ENCODE results near the gene CELSR1.

Gene CELSR1

GRCh38 chr22:46551996-46552395, 14.6 kb upstream of the CELSR1 start:
- no peak for DNase-seq

DNA sequence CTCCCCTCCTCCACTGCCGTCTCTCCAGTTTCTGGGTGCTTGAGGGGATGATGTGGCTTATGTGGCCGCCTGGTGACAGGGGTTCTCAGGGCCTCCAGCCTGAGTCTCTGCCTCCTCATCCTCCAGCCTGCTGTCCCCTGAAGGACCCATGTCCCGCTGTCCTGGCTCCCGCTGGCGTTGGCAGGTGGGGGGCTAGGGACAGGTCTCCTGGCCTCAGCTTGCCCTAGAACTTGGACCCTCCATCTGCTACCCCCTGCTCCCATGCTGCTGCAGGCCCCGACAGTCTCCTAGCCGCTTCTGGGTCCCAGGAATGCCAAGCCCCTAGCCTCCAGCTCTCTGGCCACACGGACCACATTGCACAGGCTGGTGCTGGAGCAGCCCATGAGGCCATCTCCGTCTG, 13.9 kb upstream of the CELSR1 start:
- DNase-seq, result no peak

- DNase-seq, result no peak
Observed at GRCh38 chr22:46549971-46550641, 12.7 kb upstream of the CELSR1 start.

DNA sequence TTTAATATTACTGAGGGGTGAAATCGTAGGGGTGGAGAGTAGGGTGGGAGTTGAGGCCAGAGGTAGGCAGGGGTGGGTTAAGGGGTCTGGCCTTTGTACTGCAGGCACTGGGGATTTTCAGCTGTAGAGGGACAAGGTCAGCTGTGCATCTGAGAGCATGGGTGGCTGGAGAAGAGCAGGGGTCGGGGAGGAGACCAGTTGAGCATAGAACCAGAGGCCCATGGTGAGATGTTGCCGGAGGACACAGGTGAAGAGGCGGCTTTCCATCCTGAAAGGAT, 12.1 kb upstream of the CELSR1 start:
- no peak for DNase-seq

- DNase-seq, result no peak
Observed at GRCh38 chr22:46547883-46548244, 10.4 kb upstream of the CELSR1 start.

GRCh38 chr22:46547179-46547882, 9.9 kb upstream of the CELSR1 start:
- no peak for DNase-seq

DNA sequence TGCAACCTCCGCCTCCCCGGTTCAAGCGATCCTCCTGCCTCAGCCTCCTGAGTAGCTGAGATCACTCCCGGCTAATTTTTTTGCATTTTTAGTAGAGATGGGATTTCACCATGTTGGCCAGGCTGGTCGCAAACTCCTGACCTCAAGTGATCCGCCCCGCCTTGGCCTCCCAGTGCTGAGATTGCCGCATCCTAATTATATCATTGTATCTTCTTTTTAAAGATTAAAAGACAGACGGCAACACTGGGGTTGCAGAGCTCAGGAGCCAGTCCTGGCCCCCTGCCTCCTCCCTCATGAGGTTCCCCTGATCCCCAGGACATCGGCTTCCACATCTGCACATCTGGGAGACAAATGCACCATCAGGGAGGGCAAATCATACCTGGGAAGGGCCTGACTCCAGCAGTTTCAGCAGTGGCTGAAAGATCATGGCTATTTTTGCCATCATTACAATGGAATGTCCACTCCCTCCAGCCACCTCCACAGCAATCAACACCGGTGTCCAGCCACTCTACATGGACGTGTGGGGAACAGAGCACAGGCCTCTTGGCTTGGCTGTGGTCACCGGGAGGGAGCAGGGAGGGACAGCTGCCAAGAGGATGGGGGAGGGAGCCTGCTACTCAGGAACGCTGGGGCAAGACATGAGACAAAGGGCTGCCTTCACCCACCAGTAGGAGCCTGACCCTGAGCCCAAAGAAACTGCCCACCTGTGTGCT, 9.2 kb upstream of the CELSR1 start:
- DNase-seq, result no peak

DNA sequence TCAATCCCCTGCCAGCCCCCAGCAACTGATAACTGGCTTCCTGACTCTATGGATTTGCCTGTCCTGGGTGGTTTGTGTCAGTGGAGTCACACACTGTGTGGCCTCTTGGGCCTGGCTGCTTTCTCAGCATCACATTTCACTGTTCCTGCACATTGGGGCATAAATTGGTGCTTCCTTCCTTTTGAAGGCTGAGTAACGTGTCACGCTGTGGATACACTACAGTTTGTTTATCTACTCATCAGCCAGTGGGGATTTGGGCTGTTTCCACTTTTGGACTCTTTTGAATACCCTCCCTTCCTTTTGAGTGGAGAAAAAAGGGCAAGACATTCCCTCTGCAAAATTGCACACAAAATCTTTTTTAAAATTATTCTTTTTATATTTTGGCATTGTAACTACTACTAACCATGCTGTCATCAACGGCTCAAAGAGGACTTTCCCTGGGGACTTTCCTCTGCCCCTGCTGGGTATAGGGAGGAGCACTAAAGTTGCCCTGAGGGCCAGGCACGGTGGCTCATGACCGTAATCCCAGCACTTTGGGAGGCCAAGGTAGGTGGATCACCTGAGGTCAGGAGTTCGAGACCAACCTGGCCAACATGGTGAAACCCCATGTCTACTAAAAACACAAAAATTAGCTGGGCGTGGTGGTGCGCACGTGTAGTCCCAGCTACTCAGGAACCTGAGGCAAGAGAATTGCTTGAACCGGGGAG, 7.8 kb upstream of the CELSR1 start:
- no peak for DNase-seq

- DNase-seq, result peak; percentile 53
Observed at GRCh38 chr22:46542011-46542985, 4.9 kb upstream of the CELSR1 start.

DNA sequence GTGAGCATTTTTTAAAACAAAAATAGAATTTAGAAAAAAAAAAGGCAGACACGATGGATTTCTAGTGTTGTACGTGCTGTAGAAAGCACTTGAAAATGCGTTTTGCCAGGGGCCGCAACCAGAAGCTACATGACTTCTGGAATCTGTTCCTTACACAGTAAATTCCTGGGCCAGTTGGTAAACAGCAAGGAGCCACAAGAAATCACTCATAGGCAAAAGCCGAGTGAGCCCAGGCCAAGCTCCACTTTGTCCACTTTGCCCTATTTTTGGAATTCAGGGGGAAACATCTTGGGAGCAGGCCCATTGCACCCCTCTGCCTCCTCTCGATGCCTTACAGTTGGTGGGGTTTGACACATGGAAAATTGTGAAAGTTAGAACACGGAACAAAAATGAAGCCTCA, 4.1 kb upstream of the CELSR1 start:
- no peak for DNase-seq

DNA sequence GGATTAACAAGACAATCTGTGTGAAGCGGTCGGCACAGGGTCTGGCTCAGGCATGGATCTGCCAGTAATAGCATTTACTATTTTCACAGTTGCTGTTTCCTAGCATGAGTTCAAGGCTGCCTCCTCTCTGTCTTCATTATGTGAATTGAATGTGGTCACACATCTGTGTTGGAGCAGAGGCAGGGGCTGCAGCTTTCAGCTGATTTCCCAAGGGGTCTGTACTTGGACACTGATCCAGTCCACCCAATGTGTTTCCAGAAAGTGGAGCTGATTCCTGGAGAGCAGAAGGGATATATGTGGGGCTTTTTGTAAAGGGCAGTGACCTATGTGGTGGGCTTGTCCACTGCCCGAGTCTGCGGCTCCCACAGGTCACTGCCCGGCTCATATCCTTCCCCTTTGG, 3.5 kb upstream of the CELSR1 start:
- DNase-seq, result no peak

DNA sequence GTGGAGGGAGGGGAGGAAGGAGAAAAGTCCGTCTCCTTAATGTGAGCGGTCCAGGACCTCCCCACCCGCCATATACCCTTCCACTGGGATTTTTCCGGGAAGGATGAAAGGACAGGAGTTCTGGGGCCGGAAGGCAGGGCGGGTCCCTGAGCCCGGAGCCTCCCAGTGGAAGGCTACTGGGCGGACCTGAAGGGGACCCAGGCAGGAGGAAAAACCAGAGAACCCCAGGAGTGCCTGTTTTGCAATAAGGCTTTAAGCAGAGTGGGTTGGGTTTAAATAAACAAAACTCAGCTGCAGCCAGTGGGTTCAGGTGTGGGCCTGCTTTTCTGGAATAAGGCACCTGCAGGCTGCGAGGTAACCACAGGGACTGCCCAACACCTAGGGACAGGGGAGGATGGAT, 1.7 kb upstream of the CELSR1 start:
- no peak for DNase-seq

DNA sequence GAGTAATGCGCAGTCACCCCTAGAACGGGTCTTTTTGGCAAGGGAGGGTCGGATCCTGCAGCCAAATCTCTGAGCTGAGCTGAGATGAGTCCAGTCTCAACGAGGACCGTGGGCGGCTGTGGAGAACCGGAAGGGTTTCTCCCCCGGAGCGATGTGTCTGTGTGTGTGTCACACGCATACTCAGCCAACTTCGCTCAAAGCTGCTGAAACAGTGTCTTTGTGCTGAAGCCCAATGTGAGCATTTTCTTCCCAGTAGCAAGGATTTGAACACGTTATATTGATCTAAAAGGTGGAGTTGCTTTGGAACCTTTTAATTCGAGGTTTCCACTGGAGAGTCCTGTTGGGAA, 1.4 kb upstream of the CELSR1 start:
- no peak for DNase-seq

DNA sequence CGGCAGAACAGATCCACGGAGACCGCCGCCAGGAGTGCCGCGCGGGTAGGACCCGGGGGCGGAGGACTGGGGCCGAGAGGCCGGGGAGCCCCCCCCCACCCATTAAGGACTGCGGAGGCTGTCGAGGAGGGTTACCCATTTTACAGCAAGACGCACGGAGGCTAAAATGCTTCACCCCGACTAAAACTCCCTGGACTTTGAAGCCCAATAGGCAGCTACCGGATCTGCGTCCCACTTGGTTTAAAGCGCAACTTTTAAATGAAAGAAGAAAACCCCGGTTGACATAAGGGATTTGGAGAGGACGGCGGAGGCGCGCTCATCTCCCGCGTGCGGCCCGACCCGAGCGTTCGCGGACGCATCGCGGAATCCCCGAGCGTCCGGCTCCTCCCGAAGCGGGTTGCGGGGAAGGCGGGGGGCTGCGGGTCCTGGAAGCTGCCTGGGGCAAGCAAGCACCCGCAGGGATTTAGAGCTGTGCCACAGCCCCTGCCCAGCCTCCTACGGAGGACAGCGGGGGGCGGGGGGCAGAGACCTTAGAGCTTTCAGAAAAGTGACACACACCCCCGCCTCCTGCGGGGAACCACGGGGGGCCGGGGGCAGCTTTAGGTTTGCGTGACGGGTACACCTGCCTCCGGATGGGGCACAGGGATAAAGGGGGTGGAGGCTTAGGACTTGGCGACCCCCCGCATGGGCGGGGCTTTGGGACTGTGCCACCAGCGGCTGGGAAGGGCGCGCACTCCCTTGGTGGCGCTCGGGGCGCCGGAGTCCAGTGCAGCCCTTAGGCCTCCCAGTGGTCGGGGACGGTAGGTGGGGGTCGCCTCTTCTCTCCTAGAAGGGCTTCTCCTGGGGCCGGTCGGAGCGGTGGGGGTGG, 760 bp upstream of the CELSR1 start:
- no peak for DNase-seq

GRCh38 chr22:46536537-46537224, 739 bp downstream of the CELSR1 start:
- DNase-seq, result no peak

- DNase-seq, result no peak
Observed at GRCh38 chr22:46535876-46536536, 1.4 kb downstream of the CELSR1 start.

DNA sequence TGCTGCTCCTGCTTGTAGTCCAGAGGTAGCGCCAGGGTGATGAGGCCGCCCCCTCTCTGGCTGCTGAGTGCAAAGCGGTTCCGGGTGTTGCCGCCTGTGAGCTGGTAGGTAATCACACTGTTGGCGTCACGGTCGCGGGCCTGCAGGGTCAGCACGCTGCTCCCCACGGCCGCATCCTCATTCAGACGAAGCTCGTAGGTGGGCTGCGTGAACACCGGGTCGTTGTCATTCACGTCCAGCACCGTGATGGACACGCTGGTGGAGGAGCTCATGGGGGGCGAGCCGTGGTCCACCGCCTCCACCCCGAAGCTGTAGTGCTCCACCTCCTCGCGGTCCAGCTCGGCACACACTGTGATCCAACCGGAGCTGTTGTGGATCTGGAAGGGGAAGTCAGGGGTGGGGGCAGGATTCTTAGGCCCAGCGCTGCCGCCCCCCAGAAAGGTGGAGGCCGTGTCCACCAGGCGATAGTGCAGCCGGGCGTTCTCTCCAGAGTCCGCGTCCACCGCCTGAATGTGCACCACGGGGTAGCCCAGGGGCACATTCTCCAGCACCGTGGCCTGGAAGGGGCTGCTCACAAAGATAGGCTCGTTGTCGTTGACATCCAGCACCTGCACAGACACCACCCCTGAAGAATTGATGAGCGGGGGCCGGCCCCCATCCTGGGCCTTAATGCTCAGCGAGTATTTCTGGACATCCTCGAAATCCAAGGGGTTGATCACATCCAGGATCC, 2.4 kb downstream of the CELSR1 start:
- no peak for DNase-seq

- DNase-seq, result no peak
Observed at GRCh38 chr22:46534177-46534776, 3.1 kb downstream of the CELSR1 start.

Data from effector CD4-positive, alpha-beta T cell (primary cell).